Fibroblast of pulmonary artery (primary cell): ENCODE measurements around the gene COBLL1.

Source experiments
- DNase-seq: peaks from one replicate; pipeline ENCODE4 v3.0.0-alpha.2; 2010; ENCODE audit warnings: low read depth
- H3K4me3 ChIP-seq: replicated peaks from 2 replicates; pipeline ENCODE4 v1.5.1; 2011; ENCODE audit warnings: low read depth, mild to moderate bottlenecking, control low read depth, low read length, moderate library complexity
- TF ChIP-seq, protein P1 (sequence below): IDR thresholded peaks from 2 replicates; pipeline ENCODE4 v1.5.1; 2011; ENCODE audit warnings: mild to moderate bottlenecking, control low read depth, low read length, inconsistent platforms; ENCODE audit errors: missing control alignments

COBLL1 gene

GRCh38 chr2:164780611-164781178 is 60.9 kb downstream of the COBLL1 start:
- H3K4me3 ChIP-seq = no peak overlapping the region
- DNase-seq = no peak
- TF ChIP-seq, protein P1, sequence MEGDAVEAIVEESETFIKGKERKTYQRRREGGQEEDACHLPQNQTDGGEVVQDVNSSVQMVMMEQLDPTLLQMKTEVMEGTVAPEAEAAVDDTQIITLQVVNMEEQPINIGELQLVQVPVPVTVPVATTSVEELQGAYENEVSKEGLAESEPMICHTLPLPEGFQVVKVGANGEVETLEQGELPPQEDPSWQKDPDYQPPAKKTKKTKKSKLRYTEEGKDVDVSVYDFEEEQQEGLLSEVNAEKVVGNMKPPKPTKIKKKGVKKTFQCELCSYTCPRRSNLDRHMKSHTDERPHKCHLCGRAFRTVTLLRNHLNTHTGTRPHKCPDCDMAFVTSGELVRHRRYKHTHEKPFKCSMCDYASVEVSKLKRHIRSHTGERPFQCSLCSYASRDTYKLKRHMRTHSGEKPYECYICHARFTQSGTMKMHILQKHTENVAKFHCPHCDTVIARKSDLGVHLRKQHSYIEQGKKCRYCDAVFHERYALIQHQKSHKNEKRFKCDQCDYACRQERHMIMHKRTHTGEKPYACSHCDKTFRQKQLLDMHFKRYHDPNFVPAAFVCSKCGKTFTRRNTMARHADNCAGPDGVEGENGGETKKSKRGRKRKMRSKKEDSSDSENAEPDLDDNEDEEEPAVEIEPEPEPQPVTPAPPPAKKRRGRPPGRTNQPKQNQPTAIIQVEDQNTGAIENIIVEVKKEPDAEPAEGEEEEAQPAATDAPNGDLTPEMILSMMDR = no peak

DNA sequence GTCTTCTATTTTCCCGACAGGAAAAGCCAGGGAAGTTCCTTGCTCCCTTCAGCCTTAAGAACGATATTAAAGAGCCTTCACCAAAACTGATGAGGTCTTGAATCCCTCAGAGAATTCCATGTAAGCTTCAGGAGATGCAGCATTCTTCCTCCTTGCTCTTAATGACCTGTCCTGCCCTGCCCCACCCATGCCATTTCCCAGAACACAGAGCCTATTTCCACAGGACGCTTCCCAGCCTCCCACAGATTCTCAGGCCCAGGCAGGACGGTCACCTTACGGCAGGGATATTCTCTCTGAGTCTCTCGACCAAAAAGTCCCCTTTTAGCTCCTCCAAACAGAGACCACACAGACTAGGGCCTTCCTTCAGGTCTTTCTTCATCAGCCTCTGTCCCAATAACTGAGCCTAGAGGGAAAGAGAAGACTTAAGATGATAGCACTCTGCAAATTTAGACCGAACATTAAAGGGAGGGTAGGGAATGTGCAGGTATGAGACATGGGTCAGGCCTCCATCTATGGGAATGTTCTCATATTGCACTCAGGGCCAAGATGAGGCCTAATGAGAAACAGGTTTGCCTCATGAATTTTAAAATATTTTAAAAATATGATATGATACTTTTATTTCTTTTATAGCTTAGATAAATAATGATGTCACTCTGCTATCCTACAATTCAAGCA is 62.1 kb downstream of the COBLL1 start:
- TF ChIP-seq, protein P1 = no peak
- no peak for DNase-seq
- H3K4me3 ChIP-seq = no peak overlapping the region

GRCh38 chr2:164778723-164779122 is 62.9 kb downstream of the COBLL1 start:
- no peak overlapping the region for H3K4me3 ChIP-seq
- DNase-seq = no peak
- TF ChIP-seq, protein P1 = no peak

DNA sequence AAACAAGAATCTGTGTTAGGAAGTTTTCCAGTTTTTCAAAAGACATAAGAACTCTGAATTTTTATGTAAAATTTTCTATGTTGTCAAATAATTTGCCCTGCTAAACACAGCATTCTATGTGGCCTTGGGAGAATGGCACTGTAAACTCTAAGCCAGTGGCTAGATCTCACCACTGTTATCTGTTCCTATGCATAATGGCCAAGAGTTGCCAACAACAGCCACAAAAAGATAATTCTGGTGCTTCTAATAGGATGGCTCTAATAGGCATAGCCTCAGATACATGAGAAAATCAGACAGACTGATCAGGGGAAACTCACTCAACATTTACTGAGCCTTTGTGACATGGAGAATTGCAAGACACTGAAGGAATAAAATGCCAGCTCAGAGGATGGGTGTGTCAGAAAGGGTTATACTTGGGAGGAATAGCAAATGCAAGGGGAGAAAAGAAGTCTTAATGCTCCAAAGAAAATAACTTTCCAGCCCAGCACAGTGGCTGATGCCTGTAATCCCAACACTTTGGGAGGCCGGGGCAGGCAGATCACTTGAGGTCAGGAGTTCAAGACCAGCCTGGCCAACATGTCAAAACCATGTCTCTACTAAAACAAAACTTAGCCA is 63.7 kb downstream of the COBLL1 start:
- TF ChIP-seq, protein P1 = no peak
- no peak overlapping the region for H3K4me3 ChIP-seq
- DNase-seq = no peak

- H3K4me3 ChIP-seq = no peak overlapping the region
- DNase-seq = no peak
- TF ChIP-seq, protein P1 = no peak
These were observed 68.0 kb downstream of the COBLL1 start for GRCh38 chr2:164773635-164774034.

GRCh38 chr2:164773091-164773490 is 68.5 kb downstream of the COBLL1 start:
- TF ChIP-seq, protein P1 = no peak
- no peak overlapping the region for H3K4me3 ChIP-seq
- DNase-seq = no peak

GRCh38 chr2:164771897-164772296 is 69.7 kb downstream of the COBLL1 start:
- TF ChIP-seq, protein P1 = no peak
- no peak for DNase-seq
- H3K4me3 ChIP-seq = no peak overlapping the region
